NCI-H187 (cell line): ENCODE measurements around the gene VPS11.
"Not testable (repeated sequence)": the region's sequence is repeated elsewhere in the genome, so short reads cannot be mapped to it uniquely, and the experiment has no call there.

Experiments
- DNase-seq, 2 experiments: peaks; one replicate each; lab custom pipeline; 2025; lab: John Stamatoyannopoulos, UW

Gene VPS11

GRCh38 chr11:119038884-119039283 is 28.7 kb upstream of the VPS11 start:
- DNase-seq: no peak

- not testable (repeated sequence) for DNase-seq
Measured at GRCh38 chr11:119039471-119039870, 28.1 kb upstream of the VPS11 start.

GRCh38 chr11:119041821-119042514 is 25.6 kb upstream of the VPS11 start:
- DNase-seq: no peak

GRCh38 chr11:119042927-119043326 is 24.7 kb upstream of the VPS11 start:
- DNase-seq: no peak

GRCh38 chr11:119044708-119045107 is 22.9 kb upstream of the VPS11 start:
- DNase-seq: no peak

GRCh38 chr11:119046489-119046888 is 21.1 kb upstream of the VPS11 start:
- no peak for DNase-seq

- DNase-seq: no peak
Measured at GRCh38 chr11:119047205-119047604, 20.4 kb upstream of the VPS11 start.

GRCh38 chr11:119048644-119049043 is 19.0 kb upstream of the VPS11 start:
- DNase-seq: no peak

GRCh38 chr11:119049081-119049480 is 18.5 kb upstream of the VPS11 start:
- DNase-seq: no peak

GRCh38 chr11:119051440-119052162 is 16.0 kb upstream of the VPS11 start:
- no peak for DNase-seq

GRCh38 chr11:119052163-119052814 is 15.3 kb upstream of the VPS11 start:
- DNase-seq: no peak

GRCh38 chr11:119054418-119054817 is 13.2 kb upstream of the VPS11 start:
- DNase-seq: no peak

- no peak for DNase-seq
Measured at GRCh38 chr11:119055901-119056300, 11.7 kb upstream of the VPS11 start.

GRCh38 chr11:119056421-119056999 is 11.1 kb upstream of the VPS11 start:
- DNase-seq: no peak

GRCh38 chr11:119057000-119057769 is 10.4 kb upstream of the VPS11 start, which contains the start of gene HYOU1:
Gene HYOU1, minus strand, starts transcription at chr11:119057205. Its CDS starts 1,045 bp downstream, at chr11:119056160.
- DNase-seq: peak; percentile 83 to 97

- DNase-seq: not testable (repeated sequence)
Measured at GRCh38 chr11:119059128-119059527, 8.5 kb upstream of the VPS11 start.

- DNase-seq: no peak
Measured at GRCh38 chr11:119061256-119061655, 6.4 kb upstream of the VPS11 start.

GRCh38 chr11:119062779-119063178 is 4.8 kb upstream of the VPS11 start:
- DNase-seq: no peak

GRCh38 chr11:119065369-119065768 is 2.2 kb upstream of the VPS11 start:
- DNase-seq: no peak

GRCh38 chr11:119077839-119078238 is 10.2 kb downstream of the VPS11 start:
- no peak for DNase-seq

GRCh38 chr11:119078675-119079420 is 11.2 kb downstream of the VPS11 start:
- DNase-seq: no peak
